HepG2 (cell line): Measurements from ENCODE around the gene SULT2B1. TPM values are rescaled to one million over a fixed set of nuclear protein-coding genes. Genes with fewer than 3 reads are reported as not detected.

Experiments used
- ARID3A ChIP-seq: IDR thresholded peaks from 2 replicates; pipeline ENCODE4 v1.6.1; 2012; ENCODE audit warnings: low read depth, low read length, improper control_type of control experiment
- ELF3 ChIP-seq: IDR thresholded peaks from 2 replicates; pipeline ENCODE4 v1.6.1; 2016; ENCODE audit warnings: missing genetic modification reagents, missing compliant biosample characterization
- FLYWCH1 ChIP-seq: sonication (generic); formaldehyde crosslinking; IDR thresholded peaks from 2 replicates; pipeline ENCODE4 v1.8.1; 2023; ENCODE audit warnings: mild to moderate bottlenecking, missing genetic modification reagents
- MTA1 ChIP-seq: sonication (generic); formaldehyde crosslinking; IDR thresholded peaks from 2 replicates; pipeline ENCODE4 v1.4.0; 2020; ENCODE audit warnings: missing genetic modification reagents, mild to moderate bottlenecking, borderline replicate concordance
- SALL1 ChIP-seq: sonication (generic); formaldehyde crosslinking; IDR thresholded peaks from 2 replicates; pipeline ENCODE4 v1.8.0; 2022; ENCODE audit warnings: mild to moderate bottlenecking, missing genetic modification reagents
- SOX13 ChIP-seq, 3 experiments: fragments of 450-650 bp in 1 of 3; sonication (generic) in 1 of 3; formaldehyde crosslinking in 1 of 3; IDR thresholded peaks in 2 of 3; conservative IDR thresholded peaks in 1 of 3; 2 replicates each; pipeline versions ENCODE4 v1.5.0 to v1.6.1; 2016 to 2020; ENCODE audit warnings: antibody characterized with exemption in 1 of 3, mild to moderate bottlenecking in 1 of 3, missing compliant biosample characterization in 1 of 3, missing genetic modification reagents in 1 of 3, moderate library complexity in 1 of 3
- UBTF ChIP-seq: sonication (generic); formaldehyde crosslinking; IDR thresholded peaks from 2 replicates; pipeline ENCODE4 v1.4.0; 2020; ENCODE audit warnings: mild to moderate bottlenecking, missing genetic modification reagents
- ZNF274 ChIP-seq: sonication (generic); formaldehyde crosslinking; IDR thresholded peaks from 2 replicates; pipeline ENCODE4 v1.5.1; 2020; ENCODE audit warnings: mild to moderate bottlenecking, missing genetic modification reagents
- ZNF792 ChIP-seq: IDR thresholded peaks from 2 replicates; pipeline ENCODE4 v1.6.1; 2016
- polyA plus RNA-seq, 8 experiments: library from polyadenylated mRNA; depleted of rRNA in 3 of 8; stranded (reverse) in 7 of 8; unstranded in 1 of 8; fragments of >200 nt; fragmentation: Illumina TruSeq in 4 of 8; extraction: Trizol in 4 of 8; gene quantifications; 2 replicates each; pipeline versions ENCODE4 v1.2.1 to v1.2.3, GENCODE V29; 2011 to 2016; ENCODE audit warnings: low read depth in 4 of 8, missing spikeins in 1 of 8, mixed read lengths in 1 of 8; ENCODE audit not compliant: insufficient read depth in 1 of 8
- total RNA-seq, 5 experiments: library from RNA; depleted of rRNA; stranded (reverse); fragments of >200 nt; fragmentation: Illumina TruSeq; extraction: Trizol; gene quantifications; 2 replicates each; pipeline ENCODE4 v1.2.3, GENCODE V29; 2016; ENCODE audit warnings: low read depth in 1 of 5
- TF ChIP-seq, protein P1 (sequence below): sonication (generic); formaldehyde crosslinking; IDR thresholded peaks from 2 replicates; pipeline ENCODE4 v1.5.0; 2020; ENCODE audit warnings: mild to moderate bottlenecking, missing genetic modification reagents, borderline replicate concordance
- TF ChIP-seq, protein P2 (sequence below): sonication (generic); formaldehyde crosslinking; IDR thresholded peaks from 2 replicates; pipeline ENCODE4 v1.4.0; 2020; ENCODE audit warnings: missing genetic modification reagents
- TF ChIP-seq, protein P3 (sequence below): sonication (generic); formaldehyde crosslinking; IDR thresholded peaks from 2 replicates; pipeline ENCODE4 v1.4.0; 2020; ENCODE audit warnings: missing genetic modification reagents, borderline replicate concordance
- TF ChIP-seq, protein P4 (sequence below): IDR thresholded peaks from 2 replicates; pipeline ENCODE4 v1.6.1; 2018; ENCODE audit warnings: missing genetic modification reagents

The SULT2B1 gene
- total and polyA plus RNA-seq, 2 of the 13 experiments (the other 11 are each of a cell fraction or from before 2014, with no cell fraction given): 0.13 TPM; not detected in 1

DNA sequence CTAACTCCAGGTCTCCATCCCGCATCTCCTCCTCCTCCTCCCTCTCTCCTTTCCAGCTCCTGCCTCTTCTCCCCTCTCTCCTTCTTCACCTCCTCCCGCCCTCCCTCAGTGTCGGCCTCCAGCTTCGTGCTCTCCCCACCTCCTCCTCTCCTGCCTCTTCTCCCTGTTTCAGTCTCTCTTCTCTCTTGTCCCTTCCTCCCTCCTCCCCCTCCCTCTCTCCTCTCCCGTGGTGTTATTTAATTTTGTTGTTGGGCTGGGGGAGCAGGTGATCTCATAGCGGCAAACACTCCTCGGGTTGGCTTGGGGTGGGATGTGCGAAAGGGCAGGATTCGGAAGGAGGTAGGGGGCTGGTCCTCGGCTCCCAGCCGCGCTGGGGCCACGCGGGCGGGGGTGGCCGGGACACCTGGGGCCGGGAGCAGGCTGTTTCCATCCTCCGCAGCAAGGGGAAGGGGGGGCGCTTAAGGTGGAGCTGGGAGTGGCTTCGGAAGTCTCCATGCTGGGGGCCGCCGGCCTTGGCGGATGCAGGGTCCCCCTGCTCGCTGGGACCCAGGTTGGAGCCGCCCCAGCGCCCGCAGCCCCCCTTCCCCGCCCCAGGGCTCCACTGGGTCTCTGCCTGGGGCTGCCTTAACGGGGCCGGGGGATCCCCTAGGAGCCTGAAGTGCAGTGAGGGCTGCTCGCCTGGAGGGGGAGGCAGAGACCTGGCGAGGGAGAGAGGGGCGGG lies 94.2 kb downstream of the SULT2B1 start, which contains the start of gene CA11 (continued):
- TF ChIP-seq, protein P1, sequence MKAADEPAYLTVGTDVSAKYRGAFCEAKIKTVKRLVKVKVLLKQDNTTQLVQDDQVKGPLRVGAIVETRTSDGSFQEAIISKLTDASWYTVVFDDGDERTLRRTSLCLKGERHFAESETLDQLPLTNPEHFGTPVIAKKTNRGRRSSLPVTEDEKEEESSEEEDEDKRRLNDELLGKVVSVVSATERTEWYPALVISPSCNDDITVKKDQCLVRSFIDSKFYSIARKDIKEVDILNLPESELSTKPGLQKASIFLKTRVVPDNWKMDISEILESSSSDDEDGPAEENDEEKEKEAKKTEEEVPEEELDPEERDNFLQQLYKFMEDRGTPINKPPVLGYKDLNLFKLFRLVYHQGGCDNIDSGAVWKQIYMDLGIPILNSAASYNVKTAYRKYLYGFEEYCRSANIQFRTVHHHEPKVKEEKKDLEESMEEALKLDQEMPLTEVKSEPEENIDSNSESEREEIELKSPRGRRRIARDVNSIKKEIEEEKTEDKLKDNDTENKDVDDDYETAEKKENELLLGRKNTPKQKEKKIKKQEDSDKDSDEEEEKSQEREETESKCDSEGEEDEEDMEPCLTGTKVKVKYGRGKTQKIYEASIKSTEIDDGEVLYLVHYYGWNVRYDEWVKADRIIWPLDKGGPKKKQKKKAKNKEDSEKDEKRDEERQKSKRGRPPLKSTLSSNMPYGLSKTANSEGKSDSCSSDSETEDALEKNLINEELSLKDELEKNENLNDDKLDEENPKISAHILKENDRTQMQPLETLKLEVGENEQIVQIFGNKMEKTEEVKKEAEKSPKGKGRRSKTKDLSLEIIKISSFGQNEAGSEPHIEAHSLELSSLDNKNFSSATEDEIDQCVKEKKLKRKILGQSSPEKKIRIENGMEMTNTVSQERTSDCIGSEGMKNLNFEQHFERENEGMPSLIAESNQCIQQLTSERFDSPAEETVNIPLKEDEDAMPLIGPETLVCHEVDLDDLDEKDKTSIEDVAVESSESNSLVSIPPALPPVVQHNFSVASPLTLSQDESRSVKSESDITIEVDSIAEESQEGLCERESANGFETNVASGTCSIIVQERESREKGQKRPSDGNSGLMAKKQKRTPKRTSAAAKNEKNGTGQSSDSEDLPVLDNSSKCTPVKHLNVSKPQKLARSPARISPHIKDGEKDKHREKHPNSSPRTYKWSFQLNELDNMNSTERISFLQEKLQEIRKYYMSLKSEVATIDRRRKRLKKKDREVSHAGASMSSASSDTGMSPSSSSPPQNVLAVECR (CRISPR knock-in tag): peak; percentile 38; the same call in 1 of the 2 replicates
- TF ChIP-seq SALL1 (CRISPR knock-in tag) (peak; percentile 15; the same call in 1 of the 2 replicates), ARID3A (no peak), UBTF (CRISPR knock-in tag) (peak; percentile 14; the same call in 1 of the 2 replicates), ELF3 (peak; percentile 14; the same call in 1 of the 2 replicates), FLYWCH1 (CRISPR knock-in tag) (no peak), MTA1 (CRISPR knock-in tag) (peak; percentile 35; the same call in 1 of the 2 replicates), SOX13 (IDR thresholded peaks at IDR 0.05) (no peak), SOX13 (CRISPR knock-in tag; conservative IDR thresholded peaks at IDR 0.05 in 1 of 2, IDR thresholded peaks at IDR 0.05 in 1 of 2) (peak in 1 of 2 experiments; percentile 8; a peak in 1 of 4 replicates), ZNF792 (CRISPR knock-in tag) (peak; percentile 16; the same call in 1 of the 2 replicates), ZNF274 (0 out of 2 replicates have a peak, but pooled peaks have one; percentile 37)
- TF ChIP-seq, protein P2, sequence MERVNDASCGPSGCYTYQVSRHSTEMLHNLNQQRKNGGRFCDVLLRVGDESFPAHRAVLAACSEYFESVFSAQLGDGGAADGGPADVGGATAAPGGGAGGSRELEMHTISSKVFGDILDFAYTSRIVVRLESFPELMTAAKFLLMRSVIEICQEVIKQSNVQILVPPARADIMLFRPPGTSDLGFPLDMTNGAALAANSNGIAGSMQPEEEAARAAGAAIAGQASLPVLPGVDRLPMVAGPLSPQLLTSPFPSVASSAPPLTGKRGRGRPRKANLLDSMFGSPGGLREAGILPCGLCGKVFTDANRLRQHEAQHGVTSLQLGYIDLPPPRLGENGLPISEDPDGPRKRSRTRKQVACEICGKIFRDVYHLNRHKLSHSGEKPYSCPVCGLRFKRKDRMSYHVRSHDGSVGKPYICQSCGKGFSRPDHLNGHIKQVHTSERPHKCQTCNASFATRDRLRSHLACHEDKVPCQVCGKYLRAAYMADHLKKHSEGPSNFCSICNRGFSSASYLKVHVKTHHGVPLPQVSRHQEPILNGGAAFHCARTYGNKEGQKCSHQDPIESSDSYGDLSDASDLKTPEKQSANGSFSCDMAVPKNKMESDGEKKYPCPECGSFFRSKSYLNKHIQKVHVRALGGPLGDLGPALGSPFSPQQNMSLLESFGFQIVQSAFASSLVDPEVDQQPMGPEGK: peak; percentile 73
- TF ChIP-seq, protein P3, sequence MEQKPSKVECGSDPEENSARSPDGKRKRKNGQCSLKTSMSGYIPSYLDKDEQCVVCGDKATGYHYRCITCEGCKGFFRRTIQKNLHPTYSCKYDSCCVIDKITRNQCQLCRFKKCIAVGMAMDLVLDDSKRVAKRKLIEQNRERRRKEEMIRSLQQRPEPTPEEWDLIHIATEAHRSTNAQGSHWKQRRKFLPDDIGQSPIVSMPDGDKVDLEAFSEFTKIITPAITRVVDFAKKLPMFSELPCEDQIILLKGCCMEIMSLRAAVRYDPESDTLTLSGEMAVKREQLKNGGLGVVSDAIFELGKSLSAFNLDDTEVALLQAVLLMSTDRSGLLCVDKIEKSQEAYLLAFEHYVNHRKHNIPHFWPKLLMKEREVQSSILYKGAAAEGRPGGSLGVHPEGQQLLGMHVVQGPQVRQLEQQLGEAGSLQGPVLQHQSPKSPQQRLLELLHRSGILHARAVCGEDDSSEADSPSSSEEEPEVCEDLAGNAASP (CRISPR knock-in tag): peak; percentile 47; the same call in 1 of the 2 replicates
- TF ChIP-seq, protein P4, sequence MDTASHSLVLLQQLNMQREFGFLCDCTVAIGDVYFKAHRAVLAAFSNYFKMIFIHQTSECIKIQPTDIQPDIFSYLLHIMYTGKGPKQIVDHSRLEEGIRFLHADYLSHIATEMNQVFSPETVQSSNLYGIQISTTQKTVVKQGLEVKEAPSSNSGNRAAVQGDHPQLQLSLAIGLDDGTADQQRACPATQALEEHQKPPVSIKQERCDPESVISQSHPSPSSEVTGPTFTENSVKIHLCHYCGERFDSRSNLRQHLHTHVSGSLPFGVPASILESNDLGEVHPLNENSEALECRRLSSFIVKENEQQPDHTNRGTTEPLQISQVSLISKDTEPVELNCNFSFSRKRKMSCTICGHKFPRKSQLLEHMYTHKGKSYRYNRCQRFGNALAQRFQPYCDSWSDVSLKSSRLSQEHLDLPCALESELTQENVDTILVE: 0 out of 2 replicates have a peak, but pooled peaks have one; percentile 38
